CD4-positive, alpha-beta T cell treated with Interleukin-2 at 100 ng/mL for 4 hours (primary cell): ENCODE measurements around the gene ATRX.
"Not testable (repeated sequence)": the region's sequence is repeated elsewhere in the genome, so short reads cannot be mapped to it uniquely, and the experiment has no call there.

ENCODE experiments used
- DNase-seq: peaks from one replicate; pipeline ENCODE4 v3.0.0-alpha.2; 2020; ENCODE audit warnings: low spot score

ATRX gene

GRCh38 chrX:77621453-77621852 is 164.6 kb downstream of the ATRX start:
- not testable (repeated sequence) for DNase-seq

GRCh38 chrX:77617206-77617605 is 168.8 kb downstream of the ATRX start:
- DNase-seq = no peak

- no peak for DNase-seq
Measured at GRCh38 chrX:77603635-77604336, 182.2 kb downstream of the ATRX start.

- no peak for DNase-seq
Measured at GRCh38 chrX:77597511-77597910, 188.5 kb downstream of the ATRX start.

- DNase-seq = no peak
Measured at GRCh38 chrX:77597090-77597489, 188.9 kb downstream of the ATRX start.

- no peak for DNase-seq
Measured at GRCh38 chrX:77595848-77596247, 190.2 kb downstream of the ATRX start.

GRCh38 chrX:77572322-77572721 is 213.7 kb downstream of the ATRX start:
- DNase-seq = no peak

GRCh38 chrX:77565278-77565677 is 220.7 kb downstream of the ATRX start:
- DNase-seq = no peak

GRCh38 chrX:77564823-77565222 is 221.2 kb downstream of the ATRX start:
- DNase-seq = no peak

- DNase-seq = no peak
Measured at GRCh38 chrX:77561372-77561771, 224.6 kb downstream of the ATRX start.

- no peak for DNase-seq
Measured at GRCh38 chrX:77556276-77556675, 229.7 kb downstream of the ATRX start.

- DNase-seq = no peak
Measured at GRCh38 chrX:77548751-77549150, 237.3 kb downstream of the ATRX start.

- not testable (repeated sequence) for DNase-seq
Measured at GRCh38 chrX:77539778-77540177, 246.2 kb downstream of the ATRX start.

- DNase-seq = not testable (repeated sequence)
Measured at GRCh38 chrX:77531261-77531660, 254.8 kb downstream of the ATRX start.

GRCh38 chrX:77528034-77528433 is 258.0 kb downstream of the ATRX start:
- no peak for DNase-seq

GRCh38 chrX:77527233-77528001 is 258.6 kb downstream of the ATRX start:
- no peak for DNase-seq

GRCh38 chrX:77519765-77520164 is 266.3 kb downstream of the ATRX start:
- no peak for DNase-seq

- no peak for DNase-seq
Measured at GRCh38 chrX:77514177-77514576, 271.8 kb downstream of the ATRX start.

- DNase-seq = no peak
Measured at GRCh38 chrX:77510007-77510406, 276.0 kb downstream of the ATRX start.

- no peak for DNase-seq
Measured at GRCh38 chrX:77505227-77505626, 280.8 kb downstream of the ATRX start.

- no peak for DNase-seq
Measured at GRCh38 chrX:77502951-77503525, 283.0 kb downstream of the ATRX start.

- DNase-seq = not testable (repeated sequence)
Measured at GRCh38 chrX:77500164-77500563, 285.9 kb downstream of the ATRX start.
